ENCODE measurements around the gene EOLA1.
"Not testable (repeated sequence)": the region's sequence is repeated elsewhere in the genome, so short reads cannot be mapped to it uniquely, and the experiment has no call there.

Gene EOLA1

DNA sequence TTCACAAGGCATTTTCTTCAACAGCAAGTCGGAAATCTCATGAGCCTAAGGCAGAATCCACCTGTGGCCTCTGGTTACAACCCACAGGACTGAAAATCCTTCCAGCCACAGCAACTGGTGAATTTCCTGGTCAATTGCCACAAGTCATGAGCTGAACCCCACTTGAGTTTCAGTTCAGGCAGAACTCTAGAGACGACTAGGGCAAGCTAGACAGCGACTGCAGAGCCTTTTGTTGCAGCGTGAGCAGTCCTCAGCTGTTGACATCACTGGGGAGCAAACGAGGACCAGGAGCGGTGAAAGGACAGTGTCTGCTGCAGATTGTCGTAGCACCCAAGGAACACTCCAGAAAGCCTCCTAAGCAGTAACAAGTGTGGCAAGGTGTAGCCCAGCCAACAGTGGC lies 55.1 kb downstream of the EOLA1 start:
- H3K4me3 ChIP-seq (ENCODE audit: low read length); H3K9me2 ChIP-seq (replicated peaks; ENCODE audit: control insufficient read depth, low read length); H3K27ac ChIP-seq (ENCODE audit: low read depth, low read length); H3K27me3 ChIP-seq (ENCODE audit: control insufficient read depth, low read length); H3F3A ChIP-seq (ENCODE audit: control insufficient read depth, insufficient read depth); H3K4me2 ChIP-seq (ENCODE audit: low read length); H4K20me1 ChIP-seq (ENCODE audit: control insufficient read depth, insufficient read depth, low read depth, low read length); H3K36me3 ChIP-seq (ENCODE audit: control insufficient read depth, low read length); H3K9me3 ChIP-seq (ENCODE audit: control insufficient read depth, insufficient read depth, low read length); H3K4me1 ChIP-seq (ENCODE audit: control insufficient read depth, low read length); H3K79me2 ChIP-seq (ENCODE audit: control insufficient read depth, low read length): not testable (repeated sequence)
